Measurements from ENCODE around the gene GLP1R. TPM values are rescaled to one million over a fixed set of nuclear protein-coding genes. Genes with fewer than 3 reads are reported as not detected.

GLP1R gene
- total RNA-seq, 1 experiment from 2014 or later: 1.8 TPM

GRCh38 chr6:39137245-39137644 is 88.7 kb downstream of the GLP1R start (continued):
- no peak for TF ChIP-seq NFYB (CRISPR knock-in tag; conservative IDR thresholded peaks at IDR 0.05; ENCODE audit: low read depth)
- TF ChIP-seq TP53 (CRISPR knock-in tag; IDR thresholded peaks at IDR 0.05): no peak
- TF ChIP-seq ERG (CRISPR knock-in tag; IDR thresholded peaks at IDR 0.05): no peak
- no peak for TF ChIP-seq JAZF1 (CRISPR knock-in tag; IDR thresholded peaks at IDR 0.05)
- TF ChIP-seq ATF2 (CRISPR knock-in tag; IDR thresholded peaks at IDR 0.05; ENCODE audit: borderline replicate concordance, low read depth): no peak
- no peak for TF ChIP-seq GABPB1 (CRISPR knock-in tag; IDR thresholded peaks at IDR 0.05)
- no peak for TF ChIP-seq RORB (CRISPR knock-in tag; IDR thresholded peaks at IDR 0.05)
- no peak for TF ChIP-seq CBFB (CRISPR knock-in tag; IDR thresholded peaks at IDR 0.05; ENCODE audit: low read depth)
- TF ChIP-seq, protein P1, sequence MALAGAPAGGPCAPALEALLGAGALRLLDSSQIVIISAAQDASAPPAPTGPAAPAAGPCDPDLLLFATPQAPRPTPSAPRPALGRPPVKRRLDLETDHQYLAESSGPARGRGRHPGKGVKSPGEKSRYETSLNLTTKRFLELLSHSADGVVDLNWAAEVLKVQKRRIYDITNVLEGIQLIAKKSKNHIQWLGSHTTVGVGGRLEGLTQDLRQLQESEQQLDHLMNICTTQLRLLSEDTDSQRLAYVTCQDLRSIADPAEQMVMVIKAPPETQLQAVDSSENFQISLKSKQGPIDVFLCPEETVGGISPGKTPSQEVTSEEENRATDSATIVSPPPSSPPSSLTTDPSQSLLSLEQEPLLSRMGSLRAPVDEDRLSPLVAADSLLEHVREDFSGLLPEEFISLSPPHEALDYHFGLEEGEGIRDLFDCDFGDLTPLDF (CRISPR knock-in tag; IDR thresholded peaks at IDR 0.05): no peak
- TF ChIP-seq, protein P2, sequence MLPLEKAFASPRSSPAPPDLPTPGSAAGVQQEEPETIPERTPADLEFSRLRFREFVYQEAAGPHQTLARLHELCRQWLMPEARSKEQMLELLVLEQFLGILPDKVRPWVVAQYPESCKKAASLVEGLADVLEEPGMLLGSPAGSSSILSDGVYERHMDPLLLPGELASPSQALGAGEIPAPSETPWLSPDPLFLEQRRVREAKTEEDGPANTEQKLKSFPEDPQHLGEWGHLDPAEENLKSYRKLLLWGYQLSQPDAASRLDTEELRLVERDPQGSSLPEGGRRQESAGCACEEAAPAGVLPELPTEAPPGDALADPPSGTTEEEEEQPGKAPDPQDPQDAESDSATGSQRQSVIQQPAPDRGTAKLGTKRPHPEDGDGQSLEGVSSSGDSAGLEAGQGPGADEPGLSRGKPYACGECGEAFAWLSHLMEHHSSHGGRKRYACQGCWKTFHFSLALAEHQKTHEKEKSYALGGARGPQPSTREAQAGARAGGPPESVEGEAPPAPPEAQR (CRISPR knock-in tag; IDR thresholded peaks at IDR 0.05): no peak
- TF ChIP-seq FOXJ3 (CRISPR knock-in tag; IDR thresholded peaks at IDR 0.05; ENCODE audit: borderline replicate concordance): no peak
- no peak for TF ChIP-seq CREB1 (CRISPR knock-in tag; IDR thresholded peaks at IDR 0.05)
- TF ChIP-seq MXD4 (CRISPR knock-in tag; IDR thresholded peaks at IDR 0.05; ENCODE audit: borderline replicate concordance): no peak
- TF ChIP-seq KAT7 (CRISPR knock-in tag; IDR thresholded peaks at IDR 0.05; ENCODE audit: borderline replicate concordance): no peak
- no peak for TF ChIP-seq STAT6 (CRISPR knock-in tag; conservative IDR thresholded peaks at IDR 0.05; ENCODE audit: low read depth)
- TF ChIP-seq, protein P3, sequence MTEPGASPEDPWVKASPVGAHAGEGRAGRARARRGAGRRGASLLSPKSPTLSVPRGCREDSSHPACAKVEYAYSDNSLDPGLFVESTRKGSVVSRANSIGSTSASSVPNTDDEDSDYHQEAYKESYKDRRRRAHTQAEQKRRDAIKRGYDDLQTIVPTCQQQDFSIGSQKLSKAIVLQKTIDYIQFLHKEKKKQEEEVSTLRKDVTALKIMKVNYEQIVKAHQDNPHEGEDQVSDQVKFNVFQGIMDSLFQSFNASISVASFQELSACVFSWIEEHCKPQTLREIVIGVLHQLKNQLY (CRISPR knock-in tag; IDR thresholded peaks at IDR 0.05): no peak
- 0 out of 2 replicates have a peak, but pooled peaks have one; percentile 6 for TF ChIP-seq ZNF121 (CRISPR knock-in tag; IDR thresholded peaks at IDR 0.05)
- TF ChIP-seq NR3C1 (CRISPR knock-in tag; conservative IDR thresholded peaks at IDR 0.05; ENCODE audit: low read depth): no peak
- TF ChIP-seq ESRRA (CRISPR knock-in tag; IDR thresholded peaks at IDR 0.05; ENCODE audit: borderline replicate concordance): no peak
- TF ChIP-seq NFATC4 (CRISPR knock-in tag; IDR thresholded peaks at IDR 0.05): no peak
- no peak for TF ChIP-seq PREB (CRISPR knock-in tag; IDR thresholded peaks at IDR 0.05; ENCODE audit: borderline replicate concordance)
- TF ChIP-seq HMGA2 (CRISPR knock-in tag; IDR thresholded peaks at IDR 0.05): no peak
- TF ChIP-seq SMAD4 (CRISPR knock-in tag; IDR thresholded peaks at IDR 0.05): no peak
- no peak for TF ChIP-seq NFE2L1 (CRISPR knock-in tag; IDR thresholded peaks at IDR 0.05)
- no peak for TF ChIP-seq AFF4 (CRISPR knock-in tag; IDR thresholded peaks at IDR 0.05; ENCODE audit: borderline replicate concordance)
- no peak for TF ChIP-seq FOXP1 (CRISPR knock-in tag; IDR thresholded peaks at IDR 0.05; ENCODE audit: borderline replicate concordance)
- no peak for TF ChIP-seq ELF4 (CRISPR knock-in tag; IDR thresholded peaks at IDR 0.05; ENCODE audit: low read depth)

All from WTC11 (cell line).